HepG2 (cell line): ENCODE measurements around the gene SND1. TPM values are rescaled to one million over a fixed set of nuclear protein-coding genes. Genes with fewer than 3 reads are reported as not detected.

Experiments used
- ATAC-seq: fragments of 200-7000 bp; cut with Tn5 transposase; 3 replicates; pipeline ENCODE4 v1.9.1; 2020; ENCODE audit warnings: mild to moderate bottlenecking, moderate library complexity
- BruUV-seq: library from RNA; stranded (reverse); fragments of 400-500 nt; replicated peaks from 2 replicates; lab custom pipeline; 2021; lab: Mats Ljungman, UMichigan
- CTCF ChIA-PET: fragments of 300-600 bp; formaldehyde crosslinking; extraction: SDS; loops from one replicate; lab custom pipeline; 2021; ENCODE audit warnings: low total read pairs, inconsistent platforms, low intra/inter-chr PET ratio; lab: Yijun Ruan, JAX
- POLR2A ChIA-PET: fragments of 350-600 bp; sonication (Branson Sonifier 250); formaldehyde crosslinking; loops from one replicate; lab custom pipeline; 2020; ENCODE audit warnings: antibody characterized with exemption, inconsistent platforms; lab: Yijun Ruan, JAX
- DNase-seq: peaks from one replicate; pipeline ENCODE4 v3.0.0-alpha.2; 2015; ENCODE audit warnings: low spot score
- FAIRE-seq: peaks from 3 replicates; lab custom pipeline; 2011; peaks lifted over from hg19 to GRCh38; lab: Jason Lieb, UNC
- H2AFZ ChIP-seq: one replicate; pipeline ENCODE4 v1.6.1; 2011; ENCODE audit warnings: low read length, inconsistent platforms
- H3K27ac ChIP-seq: fragments of 300-600 bp; 3 replicates; pipeline ENCODE4 v1.8.0; 2011; ENCODE audit warnings: mixed run types, mild to moderate bottlenecking, mixed read lengths, low read length, inconsistent platforms; ENCODE audit not compliant: insufficient read depth; ENCODE audit errors: extremely low read length
- H3K27me3 ChIP-seq, 2 experiments: fragments of 200-600 bp in 1 of 2; 2 replicates in 1 of 2; 3 replicates in 1 of 2; pipeline versions ENCODE4 v1.6.0 to v1.8.0; 2011; ENCODE audit warnings: low read length in 2 of 2, mild to moderate bottlenecking in 2 of 2, moderate library complexity in 2 of 2, inconsistent platforms in 1 of 2; ENCODE audit not compliant: insufficient read depth in 2 of 2, control insufficient read depth in 1 of 2
- H3K36me3 ChIP-seq, 2 experiments: fragments of 200-600 bp in 1 of 2; replicated peaks in 1 of 2; 2 replicates in 1 of 2; 3 replicates in 1 of 2; pipeline versions ENCODE4 v1.5.1 to v1.8.0; 2011; ENCODE audit warnings: low read length in 2 of 2, inconsistent platforms in 1 of 2; ENCODE audit not compliant: insufficient read depth in 2 of 2, control insufficient read depth in 1 of 2
- H3K4me1 ChIP-seq: 2 replicates; pipeline ENCODE4 v1.5.1; 2012; ENCODE audit warnings: low read length, inconsistent platforms; ENCODE audit not compliant: insufficient read depth
- H3K4me2 ChIP-seq: 2 replicates; pipeline ENCODE4 v1.6.0; 2011; ENCODE audit warnings: low read depth, low read length, inconsistent platforms
- H3K4me3 ChIP-seq, 3 experiments: fragments of 200-600 bp in 1 of 3; sonication (generic), shearing (Covaris generic) in 1 of 3; replicated peaks in 1 of 3; 2 replicates each; pipeline ENCODE4 v1.5.1; 2011 to 2016; ENCODE audit warnings: low read length in 3 of 3, inconsistent platforms in 2 of 3, low read depth in 2 of 3, mild to moderate bottlenecking in 2 of 3, control low read depth in 1 of 3, mixed read lengths in 1 of 3; ENCODE audit not compliant: insufficient read depth in 1 of 3
- H3K79me2 ChIP-seq: one replicate; pipeline ENCODE4 v1.6.1; 2011; ENCODE audit warnings: low read length, inconsistent platforms; ENCODE audit not compliant: insufficient read depth
- H3K9ac ChIP-seq: 2 replicates; pipeline ENCODE4 v1.6.0; 2011; ENCODE audit warnings: mild to moderate bottlenecking, low read depth, low read length, inconsistent platforms; ENCODE audit not compliant: insufficient read depth
- H3K9me3 ChIP-seq: 2 replicates; pipeline ENCODE4 v1.5.1; 2012; ENCODE audit warnings: mild to moderate bottlenecking, low read length
- H4K20me1 ChIP-seq: 2 replicates; pipeline ENCODE4 v1.6.0; 2011; ENCODE audit warnings: inconsistent platforms, mild to moderate bottlenecking, low read length, moderate library complexity; ENCODE audit not compliant: insufficient read depth
- ADNP ChIP-seq: sonication (generic); formaldehyde crosslinking; IDR thresholded peaks from 2 replicates; pipeline ENCODE4 v1.4.0; 2020; ENCODE audit warnings: missing genetic modification reagents
- ARHGAP35 ChIP-seq: sonication (generic); formaldehyde crosslinking; IDR thresholded peaks from 2 replicates; pipeline ENCODE4 v1.9.0; 2022; ENCODE audit warnings: mild to moderate bottlenecking, inconsistent platforms, moderate library complexity, missing genetic modification reagents, borderline replicate concordance
- CAMTA2 ChIP-seq: sonication (generic); formaldehyde crosslinking; IDR thresholded peaks from 2 replicates; pipeline ENCODE4 v1.4.0; 2020; ENCODE audit warnings: mild to moderate bottlenecking, missing genetic modification reagents, borderline replicate concordance
- ETV6 ChIP-seq: sonication (generic); formaldehyde crosslinking; conservative IDR thresholded peaks from 2 replicates; pipeline ENCODE4 v1.4.0; 2020; ENCODE audit warnings: missing genetic modification reagents
- JARID2 ChIP-seq: sonication (generic); formaldehyde crosslinking; IDR thresholded peaks from 2 replicates; pipeline ENCODE4 v1.8.1; 2023; ENCODE audit warnings: missing genetic modification reagents, inconsistent platforms; ENCODE audit not compliant: insufficient replicate concordance
- KMT2A ChIP-seq: sonication (generic); formaldehyde crosslinking; IDR thresholded peaks from 2 replicates; pipeline ENCODE4 v1.4.0; 2020; ENCODE audit warnings: missing genetic modification reagents
- NAIF1 ChIP-seq: sonication (generic); formaldehyde crosslinking; IDR thresholded peaks from 2 replicates; pipeline ENCODE4 v1.5.0; 2020; ENCODE audit warnings: mild to moderate bottlenecking, missing genetic modification reagents, borderline replicate concordance
- NFIC ChIP-seq: IDR thresholded peaks from 2 replicates; pipeline ENCODE4 v1.6.1; 2012; ENCODE audit warnings: mild to moderate bottlenecking, low read length, inconsistent platforms
- THAP11 ChIP-seq: IDR thresholded peaks from 2 replicates; pipeline ENCODE4 v1.6.1; 2016; ENCODE audit warnings: missing biosample characterization, missing genetic modification reagents
- ZNF256 ChIP-seq: sonication (generic); formaldehyde crosslinking; conservative IDR thresholded peaks from 2 replicates; pipeline ENCODE4 v1.4.0; 2020; ENCODE audit warnings: missing genetic modification reagents
- ZNF354B ChIP-seq: sonication (generic); formaldehyde crosslinking; IDR thresholded peaks from 2 replicates; pipeline ENCODE4 v1.8.0; 2022; ENCODE audit warnings: mild to moderate bottlenecking, missing genetic modification reagents
- WGBS: methylation state at CpG from one replicate; pipeline ENCODE4 v1.1.6; 2017; ENCODE audit warnings: low lambda C conversion rate; 5-methylcytosine and 5-hydroxymethylcytosine counted together
- in situ Hi-C: cut with HindIII; loops from 2 replicates; pipeline ENCODE4 v1.10.0; 2017; ENCODE audit warnings: low pct_unique_long_range_greater_than_20kb; ENCODE audit not compliant: extremely low pct_ligation_motif_present
- intact Hi-C: fragments of 100-400 bp; cut with micrococcal nuclease; formaldehyde crosslinking; loops from one replicate; pipeline ENCODE4 v1.10.0; 2022; ENCODE audit not compliant: unreplicated experiment
- polyA plus RNA-seq, 8 experiments: library from polyadenylated mRNA; depleted of rRNA in 3 of 8; stranded (reverse) in 7 of 8; unstranded in 1 of 8; fragments of >200 nt; fragmentation: Illumina TruSeq in 4 of 8; extraction: Trizol in 4 of 8; gene quantifications; 2 replicates each; pipeline versions ENCODE4 v1.2.1 to v1.2.3, GENCODE V29; 2011 to 2016; ENCODE audit warnings: low read depth in 4 of 8, missing spikeins in 1 of 8, mixed read lengths in 1 of 8; ENCODE audit not compliant: insufficient read depth in 1 of 8
- total RNA-seq, 5 experiments: library from RNA; depleted of rRNA; stranded (reverse); fragments of >200 nt; fragmentation: Illumina TruSeq; extraction: Trizol; gene quantifications; 2 replicates each; pipeline ENCODE4 v1.2.3, GENCODE V29; 2016; ENCODE audit warnings: low read depth in 1 of 5
- TF ChIP-seq, protein P1 (sequence below): sonication (generic); formaldehyde crosslinking; IDR thresholded peaks from 2 replicates; pipeline ENCODE4 v1.5.0; 2020; ENCODE audit warnings: mild to moderate bottlenecking, missing genetic modification reagents, borderline replicate concordance

Gene SND1
- total and polyA plus RNA-seq, 2 of the 13 experiments (the other 11 are each of a cell fraction or from before 2014, with no cell fraction given): 110 to 182 TPM

DNA sequence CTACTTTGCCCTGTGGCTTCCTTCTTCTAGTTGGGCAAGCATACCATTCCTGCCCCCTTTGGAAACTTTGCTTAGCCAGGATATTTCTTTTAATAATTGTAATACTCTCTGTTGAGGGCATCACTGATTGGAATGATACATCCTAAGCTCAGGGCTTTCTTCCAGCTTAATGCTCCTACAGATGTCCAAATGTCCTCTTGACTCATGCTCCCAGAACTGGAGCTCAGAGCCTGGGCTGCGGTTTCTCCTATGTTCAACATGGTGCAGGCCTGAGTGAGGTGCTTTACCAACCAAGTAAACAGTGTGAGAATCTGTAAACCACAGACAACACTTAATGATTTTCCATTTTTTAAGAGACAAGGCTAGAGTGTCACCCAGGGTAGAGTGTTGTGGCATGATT lies 270.7 kb downstream of the SND1 start:
- H3K9me3 ChIP-seq: no peaks in the 10 kb centered on the region
- ChIA-PET POLR2A (no interaction called here), CTCF (no interaction called here)
- H2AFZ ChIP-seq: no peak overlapping the region
- in situ Hi-C loops: no loop called here
- peaks cover 0 to 5% of the 10 kb centered on the region in 2 experiments; a peak in 1 of 5 replicates for H3K36me3 ChIP-seq
- no peak overlapping the region for H3K27ac ChIP-seq
- no peak overlapping the region for H3K4me3 ChIP-seq
- DNase-seq: no peak
- TF ChIP-seq ETV6 (CRISPR knock-in tag) (no peak), THAP11 (CRISPR knock-in tag) (no peak), KMT2A (CRISPR knock-in tag) (no peak), JARID2 (CRISPR knock-in tag) (no peak), CAMTA2 (CRISPR knock-in tag) (no peak)
- no peak overlapping the region for H3K4me2 ChIP-seq
- H3K79me2 ChIP-seq: peaks cover 4% of the 10 kb centered on the region
- intact Hi-C loops: no loop called here
- WGBS: 91% methylated on average over 1 of the region's 1 CpG
- FAIRE-seq: no peak
- H3K27me3 ChIP-seq: no peaks in the 10 kb centered on the region
- H3K9ac ChIP-seq: no peak overlapping the region
- BruUV-seq: no TSS peak
- H3K4me1 ChIP-seq: no peaks in the 10 kb centered on the region
- H4K20me1 ChIP-seq: no peaks in the 10 kb centered on the region; the same call in 1 of the 2 replicates
- no peak for ATAC-seq

DNA sequence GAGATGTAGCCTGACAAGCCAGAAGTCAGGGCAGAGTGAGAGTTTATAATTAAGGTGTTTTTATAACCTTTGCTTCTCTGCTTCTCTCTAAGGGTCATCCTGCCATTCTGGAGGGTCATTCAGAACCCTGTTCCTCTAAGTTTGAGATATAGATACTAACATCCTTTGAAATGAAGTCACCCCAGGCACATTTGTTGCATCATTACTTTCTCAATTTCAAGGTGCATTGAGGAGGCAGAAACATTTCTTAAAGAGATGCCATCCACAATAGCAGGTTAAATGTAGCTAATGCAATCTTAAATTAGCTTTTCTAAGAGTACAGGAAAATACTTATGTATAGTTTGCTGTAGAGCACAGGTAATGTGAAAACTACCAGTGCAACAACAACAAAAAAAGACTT lies 272.9 kb downstream of the SND1 start:
- FAIRE-seq (no peak), DNase-seq (no peak), ATAC-seq (no peak)
- in situ Hi-C loops (no loop called here), intact Hi-C loops (no loop called here)
- ChIA-PET CTCF (no interaction called here), POLR2A (no interaction called here)
- H3K4me3 ChIP-seq: no peak overlapping the region
- H3K9me3 ChIP-seq: no peaks in the 10 kb centered on the region
- no peaks in the 10 kb centered on the region for H3K4me1 ChIP-seq
- peaks cover 7 to 18% of the 10 kb centered on the region in 2 experiments; a peak in 4 of 5 replicates for H3K36me3 ChIP-seq
- BruUV-seq: no TSS peak
- no peak overlapping the region for H3K4me2 ChIP-seq
- H4K20me1 ChIP-seq: peaks cover 4% of the 10 kb centered on the region; the same call in 1 of the 2 replicates
- peaks cover 6% of the 10 kb centered on the region for H3K79me2 ChIP-seq
- H3K9ac ChIP-seq: no peak overlapping the region
- no peaks in the 10 kb centered on the region for H3K27me3 ChIP-seq
- no peak overlapping the region for H3K27ac ChIP-seq
- no peak overlapping the region for H2AFZ ChIP-seq
- no peak for TF ChIP-seq ZNF256 (CRISPR knock-in tag)
- TF ChIP-seq ADNP (CRISPR knock-in tag): no peak
- TF ChIP-seq ARHGAP35 (CRISPR knock-in tag): no peak
- TF ChIP-seq, protein P1, sequence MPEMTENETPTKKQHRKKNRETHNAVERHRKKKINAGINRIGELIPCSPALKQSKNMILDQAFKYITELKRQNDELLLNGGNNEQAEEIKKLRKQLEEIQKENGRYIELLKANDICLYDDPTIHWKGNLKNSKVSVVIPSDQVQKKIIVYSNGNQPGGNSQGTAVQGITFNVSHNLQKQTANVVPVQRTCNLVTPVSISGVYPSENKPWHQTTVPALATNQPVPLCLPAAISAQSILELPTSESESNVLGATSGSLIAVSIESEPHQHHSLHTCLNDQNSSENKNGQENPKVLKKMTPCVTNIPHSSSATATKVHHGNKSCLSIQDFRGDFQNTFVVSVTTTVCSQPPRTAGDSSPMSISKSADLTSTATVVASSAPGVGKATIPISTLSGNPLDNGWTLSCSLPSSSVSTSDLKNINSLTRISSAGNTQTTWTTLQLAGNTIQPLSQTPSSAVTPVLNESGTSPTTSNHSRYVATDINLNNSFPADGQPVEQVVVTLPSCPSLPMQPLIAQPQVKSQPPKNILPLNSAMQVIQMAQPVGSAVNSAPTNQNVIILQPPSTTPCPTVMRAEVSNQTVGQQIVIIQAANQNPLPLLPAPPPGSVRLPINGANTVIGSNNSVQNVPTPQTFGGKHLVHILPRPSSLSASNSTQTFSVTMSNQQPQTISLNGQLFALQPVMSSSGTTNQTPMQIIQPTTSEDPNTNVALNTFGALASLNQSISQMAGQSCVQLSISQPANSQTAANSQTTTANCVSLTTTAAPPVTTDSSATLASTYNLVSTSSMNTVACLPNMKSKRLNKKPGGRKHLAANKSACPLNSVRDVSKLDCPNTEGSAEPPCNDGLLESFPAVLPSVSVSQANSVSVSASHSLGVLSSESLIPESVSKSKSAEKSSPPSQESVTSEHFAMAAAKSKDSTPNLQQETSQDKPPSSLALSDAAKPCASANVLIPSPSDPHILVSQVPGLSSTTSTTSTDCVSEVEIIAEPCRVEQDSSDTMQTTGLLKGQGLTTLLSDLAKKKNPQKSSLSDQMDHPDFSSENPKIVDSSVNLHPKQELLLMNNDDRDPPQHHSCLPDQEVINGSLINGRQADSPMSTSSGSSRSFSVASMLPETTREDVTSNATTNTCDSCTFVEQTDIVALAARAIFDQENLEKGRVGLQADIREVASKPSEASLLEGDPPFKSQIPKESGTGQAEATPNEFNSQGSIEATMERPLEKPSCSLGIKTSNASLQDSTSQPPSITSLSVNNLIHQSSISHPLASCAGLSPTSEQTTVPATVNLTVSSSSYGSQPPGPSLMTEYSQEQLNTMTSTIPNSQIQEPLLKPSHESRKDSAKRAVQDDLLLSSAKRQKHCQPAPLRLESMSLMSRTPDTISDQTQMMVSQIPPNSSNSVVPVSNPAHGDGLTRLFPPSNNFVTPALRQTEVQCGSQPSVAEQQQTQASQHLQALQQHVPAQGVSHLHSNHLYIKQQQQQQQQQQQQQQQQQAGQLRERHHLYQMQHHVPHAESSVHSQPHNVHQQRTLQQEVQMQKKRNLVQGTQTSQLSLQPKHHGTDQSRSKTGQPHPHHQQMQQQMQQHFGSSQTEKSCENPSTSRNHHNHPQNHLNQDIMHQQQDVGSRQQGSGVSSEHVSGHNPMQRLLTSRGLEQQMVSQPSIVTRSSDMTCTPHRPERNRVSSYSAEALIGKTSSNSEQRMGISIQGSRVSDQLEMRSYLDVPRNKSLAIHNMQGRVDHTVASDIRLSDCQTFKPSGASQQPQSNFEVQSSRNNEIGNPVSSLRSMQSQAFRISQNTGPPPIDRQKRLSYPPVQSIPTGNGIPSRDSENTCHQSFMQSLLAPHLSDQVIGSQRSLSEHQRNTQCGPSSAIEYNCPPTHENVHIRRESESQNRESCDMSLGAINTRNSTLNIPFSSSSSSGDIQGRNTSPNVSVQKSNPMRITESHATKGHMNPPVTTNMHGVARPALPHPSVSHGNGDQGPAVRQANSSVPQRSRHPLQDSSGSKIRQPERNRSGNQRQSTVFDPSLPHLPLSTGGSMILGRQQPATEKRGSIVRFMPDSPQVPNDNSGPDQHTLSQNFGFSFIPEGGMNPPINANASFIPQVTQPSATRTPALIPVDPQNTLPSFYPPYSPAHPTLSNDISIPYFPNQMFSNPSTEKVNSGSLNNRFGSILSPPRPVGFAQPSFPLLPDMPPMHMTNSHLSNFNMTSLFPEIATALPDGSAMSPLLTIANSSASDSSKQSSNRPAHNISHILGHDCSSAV (CRISPR knock-in tag): no peak
- TF ChIP-seq NFIC: no peak
- TF ChIP-seq NAIF1: no peak
- no peak for TF ChIP-seq ZNF354B (CRISPR knock-in tag)
